Osteocyte (in vitro differentiated cells): ENCODE results near the gene PLEKHJ1. TPM values are rescaled to one million over a fixed set of nuclear protein-coding genes. Genes with fewer than 3 reads are reported as not detected.

ENCODE experiments used
- DNase-seq: peaks from one replicate; pipeline ENCODE4 v3.0.0; 2021; ENCODE audit warnings: mixed read lengths; ENCODE audit not compliant: unreplicated experiment; ENCODE audit errors: extremely low spot score
- H3K27ac Mint-ChIP-seq: one replicate; pipeline ENCODE4 v1.8.0; 2021; ENCODE audit warnings: mild to moderate bottlenecking, mixed read lengths; ENCODE audit not compliant: unreplicated experiment
- H3K27me3 Mint-ChIP-seq: one replicate; pipeline ENCODE4 v1.8.0; 2021; ENCODE audit warnings: mixed read lengths; ENCODE audit not compliant: unreplicated experiment
- H3K36me3 Mint-ChIP-seq: one replicate; pipeline ENCODE4 v1.8.0; 2021; ENCODE audit warnings: mixed read lengths; ENCODE audit not compliant: unreplicated experiment
- H3K4me1 Mint-ChIP-seq: one replicate; pipeline ENCODE4 v1.8.0; 2021; ENCODE audit warnings: mixed read lengths; ENCODE audit not compliant: unreplicated experiment
- H3K4me3 Mint-ChIP-seq: one replicate; pipeline ENCODE4 v1.8.0; 2021; ENCODE audit warnings: mild to moderate bottlenecking, moderate library complexity, mixed read lengths; ENCODE audit not compliant: unreplicated experiment
- H3K9me3 Mint-ChIP-seq: one replicate; pipeline ENCODE4 v1.8.0; 2021; ENCODE audit warnings: mixed read lengths; ENCODE audit not compliant: unreplicated experiment
- CTCF ChIP-seq: fragments of 200-600 bp; sonication (generic); IDR thresholded peaks from 2 replicates; pipeline ENCODE4 v1.5.0; 2021; ENCODE audit warnings: antibody characterized with exemption, mild to moderate bottlenecking, moderate library complexity
- total RNA-seq: library from RNA; stranded (reverse); gene quantifications from 2 replicates; pipeline ENCODE4 v1.2.1, GENCODE V29; 2021

Gene PLEKHJ1
- total RNA-seq, 1 donor from 2014 or later: 40.7 TPM

GRCh38 chr19:2229103-2230032 lies 6.8 kb downstream of the PLEKHJ1 start:
- peaks cover 16% of the 10 kb centered on the region for H3K36me3 Mint-ChIP-seq
- TF ChIP-seq CTCF: no peak
- no peaks in the 10 kb centered on the region for H3K27me3 Mint-ChIP-seq
- H3K9me3 Mint-ChIP-seq: no peaks in the 10 kb centered on the region
- peaks cover 7% of the 10 kb centered on the region for H3K4me1 Mint-ChIP-seq
- peak overlapping the region; percentile 34 for H3K27ac Mint-ChIP-seq
- no peak overlapping the region for H3K4me3 Mint-ChIP-seq
- DNase-seq: no peak

GRCh38 chr19:2228157-2229030 lies 7.7 kb downstream of the PLEKHJ1 start:
- H3K4me1 Mint-ChIP-seq: peaks cover 3% of the 10 kb centered on the region
- H3K27ac Mint-ChIP-seq: peak overlapping the region; percentile 34
- H3K36me3 Mint-ChIP-seq: peaks cover 24% of the 10 kb centered on the region
- no peak overlapping the region for H3K4me3 Mint-ChIP-seq
- no peaks in the 10 kb centered on the region for H3K27me3 Mint-ChIP-seq
- H3K9me3 Mint-ChIP-seq: no peaks in the 10 kb centered on the region
- DNase-seq: no peak
- no peak for TF ChIP-seq CTCF

- H3K27me3 Mint-ChIP-seq: no peaks in the 10 kb centered on the region
- no peaks in the 10 kb centered on the region for H3K9me3 Mint-ChIP-seq
- no peak for TF ChIP-seq CTCF
- DNase-seq: no peak
- H3K4me3 Mint-ChIP-seq: no peak overlapping the region
- no peaks in the 10 kb centered on the region for H3K4me1 Mint-ChIP-seq
- H3K27ac Mint-ChIP-seq: no peak overlapping the region
- peaks cover 24% of the 10 kb centered on the region for H3K36me3 Mint-ChIP-seq
Observed at GRCh38 chr19:2227415-2228156, 8.5 kb downstream of the PLEKHJ1 start.

- H3K27me3 Mint-ChIP-seq: no peaks in the 10 kb centered on the region
- no peak overlapping the region for H3K27ac Mint-ChIP-seq
- TF ChIP-seq CTCF: no peak
- H3K36me3 Mint-ChIP-seq: peaks cover 24% of the 10 kb centered on the region
- no peak for DNase-seq
- H3K4me3 Mint-ChIP-seq: no peak overlapping the region
- no peaks in the 10 kb centered on the region for H3K9me3 Mint-ChIP-seq
- no peaks in the 10 kb centered on the region for H3K4me1 Mint-ChIP-seq
Observed at GRCh38 chr19:2226840-2227360, 9.2 kb downstream of the PLEKHJ1 start.
